GM21619 (cell line): ENCODE results near the gene NBPF11.
A peak's percentile ranks its signal among the peaks of the same experiment; 100 is the strongest.
"Not testable (repeated sequence)": the region's sequence is repeated elsewhere in the genome, so short reads cannot be mapped to it uniquely, and the experiment has no call there.

ENCODE experiments used
- ATAC-seq: cut with Tn5 transposase; IDR thresholded peaks from one replicate; pipeline ENCODE4 v1.9.1; 2021; ENCODE audit not compliant: unreplicated experiment

NBPF11 gene

GRCh38 chr1:148151911-148152656 lies at the start of gene NBPF11:
Gene NBPF11, minus strand, starts transcription at chr1:148152281. Its CDS starts 25,278 bp downstream, at chr1:148127003.
- peak; percentile 86 for ATAC-seq

- not testable (repeated sequence) for ATAC-seq
These were observed 45.3 kb upstream of the NBPF11 start for GRCh38 chr1:148197396-148197795.

- not testable (repeated sequence) for ATAC-seq
These were observed 44.9 kb upstream of the NBPF11 start for GRCh38 chr1:148196949-148197348.

GRCh38 chr1:148195115-148195514 lies 43.0 kb upstream of the NBPF11 start:
- ATAC-seq, result not testable (repeated sequence)

GRCh38 chr1:148188768-148189167 lies 36.7 kb upstream of the NBPF11 start:
- ATAC-seq, result not testable (repeated sequence)

GRCh38 chr1:148178682-148179081 lies 26.6 kb upstream of the NBPF11 start:
- not testable (repeated sequence) for ATAC-seq

- ATAC-seq, result not testable (repeated sequence)
These were observed 23.3 kb upstream of the NBPF11 start for GRCh38 chr1:148175414-148175813.

GRCh38 chr1:148171995-148172394 lies 19.9 kb upstream of the NBPF11 start:
- not testable (repeated sequence) for ATAC-seq

GRCh38 chr1:148166558-148167492 lies 14.7 kb upstream of the NBPF11 start:
- ATAC-seq, result no peak

- no peak for ATAC-seq
These were observed 10.3 kb upstream of the NBPF11 start for GRCh38 chr1:148162363-148162762.

GRCh38 chr1:148161053-148161901 lies 9.2 kb upstream of the NBPF11 start:
- no peak for ATAC-seq

- ATAC-seq, result no peak
These were observed 8.4 kb upstream of the NBPF11 start for GRCh38 chr1:148160343-148161052.

GRCh38 chr1:148160048-148160342 lies 7.9 kb upstream of the NBPF11 start:
- no peak for ATAC-seq

GRCh38 chr1:148158341-148159003 lies 6.4 kb upstream of the NBPF11 start:
- no peak for ATAC-seq

- not testable (repeated sequence) for ATAC-seq
These were observed 5.7 kb upstream of the NBPF11 start for GRCh38 chr1:148157803-148158202.

- ATAC-seq, result not testable (repeated sequence)
These were observed 3.6 kb upstream of the NBPF11 start for GRCh38 chr1:148155494-148156275.

- not testable (repeated sequence) for ATAC-seq
These were observed 714 bp upstream of the NBPF11 start for GRCh38 chr1:148152795-148153194.

GRCh38 chr1:148151371-148151819 lies 686 bp downstream of the NBPF11 start:
- ATAC-seq, result peak; percentile 14

- not testable (repeated sequence) for ATAC-seq
These were observed 1.1 kb downstream of the NBPF11 start for GRCh38 chr1:148150945-148151344.
